Measurements from ENCODE around the gene FAAP20.

FAAP20 gene

GRCh38 chr1:2176615-2177014, 18.0 kb downstream of the FAAP20 start:
- no peak for DNase-seq

GRCh38 chr1:2175681-2176454, 18.7 kb downstream of the FAAP20 start:
- no peak for DNase-seq

GRCh38 chr1:2175055-2175414, 19.5 kb downstream of the FAAP20 start:
- no peak for DNase-seq

- no peak for DNase-seq
Measured at GRCh38 chr1:2174348-2175054, 20.1 kb downstream of the FAAP20 start.

- no peak for DNase-seq
Measured at GRCh38 chr1:2173546-2174347, 20.8 kb downstream of the FAAP20 start.

- DNase-seq, result no peak
Measured at GRCh38 chr1:2172551-2173146, 21.9 kb downstream of the FAAP20 start.

- DNase-seq, result no peak
Measured at GRCh38 chr1:2172012-2172411, 22.6 kb downstream of the FAAP20 start.

- no peak for DNase-seq
Measured at GRCh38 chr1:2170211-2170610, 24.4 kb downstream of the FAAP20 start.

GRCh38 chr1:2169200-2169836, 25.3 kb downstream of the FAAP20 start:
- no peak for DNase-seq

- no peak for DNase-seq
Measured at GRCh38 chr1:2168535-2168934, 26.0 kb downstream of the FAAP20 start.

- DNase-seq, result no peak
Measured at GRCh38 chr1:2168090-2168489, 26.5 kb downstream of the FAAP20 start.

GRCh38 chr1:2166695-2167094, 27.9 kb downstream of the FAAP20 start:
- DNase-seq, result no peak

- DNase-seq, result no peak
Measured at GRCh38 chr1:2166254-2166653, 28.3 kb downstream of the FAAP20 start.

- DNase-seq, result no peak
Measured at GRCh38 chr1:2165646-2166045, 28.9 kb downstream of the FAAP20 start.

GRCh38 chr1:2163205-2163604, 31.4 kb downstream of the FAAP20 start:
- peak; percentile 20 for DNase-seq

GRCh38 chr1:2160451-2161300, 33.9 kb downstream of the FAAP20 start:
- no peak for DNase-seq

- no peak for DNase-seq
Measured at GRCh38 chr1:2159124-2159523, 35.4 kb downstream of the FAAP20 start.

GRCh38 chr1:2158272-2158671, 36.3 kb downstream of the FAAP20 start:
- no peak for DNase-seq

GRCh38 chr1:2157856-2158255, 36.7 kb downstream of the FAAP20 start:
- no peak for DNase-seq

GRCh38 chr1:2156866-2157265, 37.7 kb downstream of the FAAP20 start:
- DNase-seq, result no peak

- no peak for DNase-seq
Measured at GRCh38 chr1:2155788-2156187, 38.8 kb downstream of the FAAP20 start.

- no peak for DNase-seq
Measured at GRCh38 chr1:2155147-2155598, 39.4 kb downstream of the FAAP20 start.

All from effector CD8-positive, alpha-beta T cell (primary cell).